GM21528 (cell line): Measurements from ENCODE around the gene GRM4.

Source experiments
- ATAC-seq: cut with Tn5 transposase; IDR thresholded peaks from one replicate; pipeline ENCODE4 v1.9.1; 2021; ENCODE audit warnings: mild to moderate bottlenecking, moderate library complexity; ENCODE audit not compliant: unreplicated experiment, low FRiP score

Gene GRM4

DNA sequence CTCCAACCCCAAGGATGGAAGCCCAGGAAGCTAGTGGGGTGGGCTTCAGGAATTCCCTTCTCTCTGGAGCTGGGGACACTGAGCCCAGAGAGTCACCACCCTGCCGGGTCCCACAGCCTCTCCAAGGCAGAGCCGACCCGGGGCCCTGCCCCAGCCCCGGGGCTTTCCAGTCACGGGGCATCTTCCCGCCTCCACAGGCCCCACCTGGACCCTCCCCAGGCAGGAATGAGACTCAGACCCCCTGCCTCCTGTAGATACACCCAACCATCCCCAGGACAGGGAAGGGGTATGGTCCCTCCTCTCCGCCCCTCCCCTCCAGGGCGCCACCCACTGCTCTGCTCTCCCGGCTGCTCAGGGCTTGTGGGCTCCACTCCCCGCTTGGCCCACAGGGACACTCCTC is 53.3 kb downstream of the GRM4 start:
- no peak for ATAC-seq

GRCh38 chr6:34090935-34091334 is 55.0 kb downstream of the GRM4 start:
- ATAC-seq = no peak

DNA sequence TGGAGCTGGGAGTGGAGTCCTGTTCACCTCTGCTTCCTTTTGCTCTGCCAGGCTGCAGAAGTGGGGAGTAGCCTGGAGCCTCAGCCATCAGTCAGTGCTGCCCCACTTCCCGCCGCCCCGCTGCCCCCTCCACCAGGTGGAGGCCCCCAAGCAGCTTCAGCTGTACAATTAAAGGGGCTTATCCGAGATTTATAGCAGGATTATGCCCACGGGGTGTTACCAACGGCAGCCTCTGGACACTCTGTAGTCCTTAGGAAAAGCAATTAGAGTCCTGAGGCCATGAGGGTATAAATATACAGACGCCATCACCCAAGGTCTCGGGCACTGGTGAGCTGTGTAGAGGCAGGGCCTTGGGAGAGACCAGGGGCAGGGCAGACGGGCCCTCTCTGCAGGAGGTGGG is 55.4 kb downstream of the GRM4 start:
- ATAC-seq = no peak

GRCh38 chr6:34086558-34086957 is 59.3 kb downstream of the GRM4 start:
- no peak for ATAC-seq

- ATAC-seq = no peak
These were observed 60.3 kb downstream of the GRM4 start for GRCh38 chr6:34085453-34086170.

- ATAC-seq = no peak
These were observed 61.1 kb downstream of the GRM4 start for GRCh38 chr6:34084591-34085290.

DNA sequence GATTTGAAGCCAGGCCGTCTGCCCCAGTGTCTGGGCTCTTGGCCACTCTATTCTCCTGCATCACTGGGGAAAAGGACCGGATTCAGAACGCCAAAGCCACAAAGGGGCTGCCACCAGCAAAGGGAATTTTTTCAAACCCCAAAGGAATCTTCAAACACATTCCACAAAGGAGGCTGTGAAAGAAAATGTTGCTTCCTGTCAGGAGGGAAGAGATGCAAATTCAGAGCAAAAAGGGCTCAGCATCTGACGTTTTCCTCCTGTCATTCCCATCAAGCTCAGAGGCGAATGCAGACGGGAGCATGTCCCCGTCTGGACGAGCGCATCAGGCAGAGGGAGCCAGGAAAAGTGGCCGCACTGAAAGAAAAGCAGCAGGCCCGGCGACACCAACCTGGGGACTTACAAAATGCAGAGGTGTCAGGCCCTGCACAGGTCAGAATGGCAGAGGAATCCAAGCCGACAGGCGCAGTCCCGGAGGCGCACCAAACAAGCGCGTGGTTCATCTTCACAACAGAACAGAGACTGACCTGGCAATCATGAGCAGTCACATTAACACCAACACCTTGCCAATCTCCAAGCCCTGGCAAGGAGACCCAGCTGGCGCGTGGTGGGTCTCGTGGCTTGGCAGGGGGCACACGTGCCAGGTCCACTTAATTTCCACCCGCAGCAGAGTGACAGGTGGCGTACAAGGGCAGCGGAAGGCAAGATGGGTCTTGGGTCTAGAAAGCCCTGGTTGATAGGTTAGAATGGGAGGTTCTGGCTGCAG is 62.8 kb downstream of the GRM4 start:
- ATAC-seq = no peak

DNA sequence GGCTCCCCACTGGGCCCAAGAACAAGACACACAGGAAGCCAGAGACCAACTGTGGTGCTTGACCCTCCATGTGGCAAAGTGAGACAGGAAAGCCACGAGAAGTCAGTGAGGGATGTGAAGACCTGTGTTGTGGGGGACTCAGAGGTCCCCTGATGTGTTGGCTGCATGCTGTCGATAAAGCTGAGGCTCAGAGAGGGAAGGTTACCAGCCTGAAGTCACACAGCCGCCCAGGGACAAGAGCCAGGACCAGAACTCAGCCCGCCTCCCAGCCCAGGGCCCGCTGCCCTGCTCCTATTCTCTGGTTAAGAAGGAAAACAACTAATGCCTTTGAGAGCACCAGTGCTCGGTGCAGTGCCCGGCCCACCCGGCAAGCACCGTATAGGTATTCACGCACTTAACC is 63.5 kb downstream of the GRM4 start:
- no peak for ATAC-seq

DNA sequence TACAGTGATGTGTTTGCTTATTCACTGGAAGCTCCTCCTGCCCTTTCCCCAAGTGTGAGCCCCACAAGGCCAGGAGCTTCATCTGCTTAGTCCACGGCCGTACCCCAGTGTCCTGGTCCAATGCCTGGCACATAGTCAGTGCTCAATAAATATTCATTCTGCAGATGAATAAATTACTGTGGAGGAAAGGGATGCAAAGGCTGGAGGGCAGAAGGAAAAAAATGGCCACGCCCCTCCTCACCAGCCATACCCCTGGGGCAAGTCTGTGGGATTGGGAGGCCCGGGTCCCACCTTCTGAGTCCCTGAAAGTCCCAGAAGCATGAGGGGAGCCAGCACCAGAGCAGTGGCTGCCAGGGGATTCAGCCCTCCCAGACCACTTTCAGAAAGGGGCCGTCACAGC is 65.5 kb downstream of the GRM4 start:
- no peak for ATAC-seq

DNA sequence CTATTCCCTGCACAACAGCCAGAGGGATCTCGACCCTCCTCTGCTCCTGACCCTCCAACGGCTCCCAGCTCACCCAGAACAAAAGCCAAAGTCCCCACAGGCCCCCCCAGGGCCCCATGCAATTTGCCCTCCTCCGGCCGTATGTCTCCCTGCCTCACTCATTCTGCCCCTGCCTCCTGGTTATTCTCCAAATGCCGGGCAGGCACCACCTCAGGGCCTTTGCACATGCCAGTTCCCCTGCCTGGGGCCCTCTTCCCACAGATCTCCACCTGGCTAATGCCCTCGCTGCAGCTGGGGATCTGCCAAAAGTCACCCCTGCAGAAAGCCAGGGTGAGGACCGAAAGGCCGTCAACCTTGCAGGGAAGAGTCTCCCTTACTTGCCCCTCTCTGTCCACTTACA is 66.0 kb downstream of the GRM4 start:
- ATAC-seq = no peak

- no peak for ATAC-seq
These were observed 70.0 kb downstream of the GRM4 start for GRCh38 chr6:34075906-34076305.

DNA sequence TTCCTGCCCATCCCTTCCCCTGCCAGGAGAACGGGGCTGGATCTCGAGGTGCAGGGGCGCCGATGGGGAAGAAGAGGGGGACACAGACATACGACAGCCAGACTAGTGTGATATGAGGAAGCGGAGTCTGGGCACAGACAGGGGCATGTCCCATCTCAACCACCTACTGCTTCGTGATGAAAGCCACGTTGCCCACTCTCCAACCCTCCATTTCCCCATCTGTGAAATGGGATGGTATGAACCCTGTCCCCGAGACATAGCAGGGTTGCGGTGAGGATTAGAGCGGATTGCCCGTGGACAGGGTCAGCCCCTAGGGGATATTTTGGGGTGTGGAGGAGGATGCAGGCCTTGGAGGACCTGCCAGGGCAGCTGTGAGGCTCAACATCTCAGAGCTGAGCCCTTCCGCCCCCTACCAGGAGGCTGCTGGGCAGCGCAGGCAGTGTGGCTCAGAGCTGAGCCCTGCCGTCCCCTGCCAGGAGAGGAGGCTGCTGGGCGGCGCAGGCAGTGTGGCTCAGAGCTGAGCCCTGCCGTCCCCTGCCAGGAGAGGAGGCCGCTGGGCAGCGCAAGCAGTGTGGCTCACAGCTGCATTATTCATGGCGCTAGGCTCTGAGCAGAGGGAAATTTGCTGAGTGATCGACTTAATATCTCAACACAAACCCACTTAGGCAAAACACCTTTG is 71.7 kb downstream of the GRM4 start:
- ATAC-seq = no peak

GRCh38 chr6:34073540-34073939 is 72.3 kb downstream of the GRM4 start:
- ATAC-seq = no peak

DNA sequence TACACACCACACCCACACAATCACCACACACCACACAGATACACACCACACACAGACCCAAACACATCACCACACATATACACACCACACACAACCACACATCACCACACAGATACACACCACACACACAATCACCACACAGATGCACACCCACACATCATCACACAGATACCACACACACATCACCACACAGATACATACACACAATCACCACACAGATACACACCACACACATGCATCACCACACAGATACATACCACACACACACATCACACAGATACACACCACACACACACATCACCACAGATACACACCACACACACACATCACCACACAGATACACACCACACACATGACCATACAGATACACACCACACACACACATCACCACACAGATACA is 73.2 kb downstream of the GRM4 start:
- no peak for ATAC-seq

DNA sequence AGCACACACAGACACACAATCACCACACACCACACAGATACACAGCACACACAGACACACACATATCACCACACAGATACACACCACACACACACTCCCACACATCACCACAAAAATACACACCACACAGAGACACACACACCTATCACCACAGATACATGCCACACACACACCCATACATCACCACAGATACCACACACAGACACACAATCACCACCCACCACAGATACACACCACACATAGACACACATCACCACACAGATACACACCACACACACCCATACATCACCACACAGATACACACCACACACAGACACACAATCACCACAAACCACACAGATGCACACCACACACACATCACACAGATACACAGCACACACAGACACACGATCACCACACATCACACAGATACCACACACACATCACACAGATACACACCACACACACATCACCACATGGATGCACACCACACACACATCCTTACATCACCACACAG is 74.0 kb downstream of the GRM4 start:
- ATAC-seq = no peak

DNA sequence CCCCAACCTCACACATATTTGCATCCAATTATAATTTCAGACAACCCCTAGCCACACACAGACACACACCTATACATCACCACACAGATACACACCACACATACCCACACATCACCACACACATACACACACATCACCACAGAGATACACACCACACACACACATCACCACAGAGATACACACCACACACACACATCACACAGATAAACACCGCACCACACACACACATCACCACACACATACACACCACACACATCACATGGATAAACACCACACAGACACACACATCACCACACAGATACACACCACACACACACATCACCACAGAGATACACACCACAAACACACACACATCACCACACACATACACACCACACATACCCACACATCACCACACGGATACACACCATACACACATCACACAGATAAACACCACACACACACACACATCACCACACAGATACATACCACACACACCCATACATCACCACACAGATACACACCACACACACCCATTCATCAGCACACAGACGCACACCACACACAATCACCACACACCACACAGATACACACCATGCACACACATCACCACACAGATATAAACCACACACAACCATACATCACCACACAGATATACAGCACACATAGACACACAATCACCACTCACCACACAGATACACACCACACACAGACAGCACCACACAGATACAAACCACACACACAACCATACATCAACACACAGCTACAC is 74.6 kb downstream of the GRM4 start:
- ATAC-seq = no peak

DNA sequence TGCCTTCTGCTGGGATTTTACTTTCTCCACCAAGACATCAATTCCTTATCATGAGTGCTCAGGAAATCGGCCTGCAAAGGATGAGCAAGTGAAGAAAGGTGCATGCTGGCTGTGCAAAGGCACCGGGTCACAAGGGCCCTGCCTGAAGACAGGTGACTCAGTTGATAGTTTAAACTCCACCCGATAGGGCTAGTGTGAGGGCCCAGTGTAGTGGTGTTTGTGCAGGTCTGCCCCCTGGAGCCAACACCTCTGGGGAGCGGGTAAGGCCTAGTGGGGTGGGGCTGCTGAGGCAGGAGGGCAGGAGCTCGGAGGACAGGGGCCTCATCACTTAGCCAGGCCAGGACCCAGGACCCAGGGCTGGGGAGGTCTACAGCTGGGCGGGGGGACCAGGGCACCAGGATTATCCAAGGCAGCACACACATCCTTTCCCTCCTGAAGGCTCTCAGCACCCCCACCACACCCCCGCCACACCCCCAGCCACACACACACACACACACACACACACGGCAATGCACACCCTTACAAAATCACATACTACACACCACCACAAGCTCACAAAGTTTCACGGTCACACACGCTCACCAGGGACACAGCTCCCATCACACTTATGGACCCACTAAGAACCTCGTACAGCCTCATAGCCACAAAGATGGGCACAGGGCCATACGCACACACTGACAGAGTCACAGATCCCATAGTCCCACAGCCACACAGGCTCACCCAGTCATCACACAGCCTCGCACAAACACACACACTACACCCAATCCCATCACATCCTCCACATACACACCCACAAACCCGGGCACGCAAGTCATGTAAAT is 75.4 kb downstream of the GRM4 start:
- no peak for ATAC-seq

- no peak for ATAC-seq
These were observed 77.3 kb downstream of the GRM4 start for GRCh38 chr6:34068462-34069044.

- no peak for ATAC-seq
These were observed 78.1 kb downstream of the GRM4 start for GRCh38 chr6:34067814-34068213.
